Breast epithelium (tissue), 4 donors: ENCODE data around the gene PABPC3. TPM values are rescaled to one million over a fixed set of nuclear protein-coding genes. Genes with fewer than 3 reads are reported as not detected.

Source experiments
- DNase-seq, 2 donors: peaks; one replicate each; pipeline ENCODE4 v3.0.0-alpha.2; 2019; ENCODE audit warnings: low spot score in 2 of 2
- H3K27ac ChIP-seq, 2 donors: fragments of 200-600 bp; sonication (generic) in 1 of 2; one replicate each; pipeline ENCODE4 v1.5.1; 2016 to 2019; ENCODE audit warnings: mild to moderate bottlenecking in 1 of 2
- H3K27me3 ChIP-seq, 2 donors: fragments of 200-600 bp; sonication (generic) in 1 of 2; one replicate each; pipeline versions ENCODE4 v1.5.1 to v1.6.0; 2017 to 2019; ENCODE audit warnings: control low read depth in 1 of 2, mild to moderate bottlenecking in 1 of 2
- H3K36me3 ChIP-seq: fragments of 200-600 bp; one replicate; pipeline ENCODE4 v1.5.1; 2019
- H3K4me1 ChIP-seq, 2 donors: fragments of 200-600 bp; sonication (generic); one replicate each; pipeline ENCODE4 v1.5.1; 2016 to 2019; ENCODE audit warnings: control low read depth in 1 of 2
- H3K4me3 ChIP-seq, 3 donors: fragments of 200-600 bp; sonication (generic); 1 replicate in 2 of 3; 2 replicates in 1 of 3; pipeline ENCODE4 v1.5.1; 2016 to 2019; ENCODE audit warnings: mild to moderate bottlenecking in 3 of 3, moderate library complexity in 2 of 3
- H3K9me3 ChIP-seq, 2 donors: fragments of 200-600 bp; sonication (generic) in 1 of 2; one replicate each; pipeline ENCODE4 v1.5.1; 2016 to 2019; ENCODE audit warnings: control low read depth in 1 of 2
- CTCF ChIP-seq, 3 donors: fragments of 450-650 bp; IDR thresholded peaks; one replicate each; pipeline ENCODE4 v1.5.1; 2016 to 2017; ENCODE audit warnings: antibody characterized with exemption in 3 of 3, mild to moderate bottlenecking in 3 of 3, moderate library complexity in 3 of 3
- POLR2A ChIP-seq: fragments of 450-650 bp; IDR thresholded peaks from one replicate; pipeline ENCODE4 v1.6.1; 2016; ENCODE audit warnings: antibody characterized with exemption, mild to moderate bottlenecking, moderate library complexity
- POLR2AphosphoS5 ChIP-seq, 3 donors: sonication (generic); formaldehyde crosslinking; IDR thresholded peaks; one replicate each; pipeline ENCODE4 v1.6.1; 2017; ENCODE audit warnings: antibody characterized with exemption in 3 of 3
- intact Hi-C: fragments of 100-400 bp; cut with DNase I; formaldehyde crosslinking; loops from one replicate; pipeline ENCODE4 v1.15.1; 2023; ENCODE audit warnings: low total_unique reads
- total RNA-seq, 3 donors: library from RNA; depleted of rRNA; stranded (reverse); fragments of >200 nt; gene quantifications; one replicate each; pipeline ENCODE4 v1.1.0, GENCODE V29; 2016

The PABPC3 gene
- total RNA-seq, 3 donors from 2014 or later: 0.15 to 0.32 TPM; not detected in 1

- peaks cover 0 to 8% of the 10 kb centered on the region in 2 donors for H3K9me3 ChIP-seq
- H3K27ac ChIP-seq: no peak overlapping the region
- H3K4me3 ChIP-seq: no peak overlapping the region
- DNase-seq: no peak
- peaks cover 0 to 10% of the 10 kb centered on the region in 2 donors for H3K27me3 ChIP-seq
- no peaks in the 10 kb centered on the region for H3K36me3 ChIP-seq
- TF ChIP-seq POLR2A (no peak), POLR2AphosphoS5 (IDR thresholded peaks at IDR 0.05) (no peak), CTCF (IDR thresholded peaks at IDR 0.05) (no peak)
- intact Hi-C loops: no loop called here
- no peaks in the 10 kb centered on the region for H3K4me1 ChIP-seq
Observed at GRCh38 chr13:25135896-25136295, 40.0 kb downstream of the PABPC3 start.

- TF ChIP-seq CTCF (IDR thresholded peaks at IDR 0.05) (no peak), POLR2A (no peak), POLR2AphosphoS5 (IDR thresholded peaks at IDR 0.05) (no peak)
- H3K4me3 ChIP-seq: no peak overlapping the region
- H3K9me3 ChIP-seq: peaks cover 0 to 8% of the 10 kb centered on the region in 2 donors
- no peak for DNase-seq
- peaks cover 0 to 17% of the 10 kb centered on the region in 2 donors for H3K27me3 ChIP-seq
- intact Hi-C loops: no loop called here
- H3K36me3 ChIP-seq: no peaks in the 10 kb centered on the region
- H3K4me1 ChIP-seq: no peaks in the 10 kb centered on the region
- H3K27ac ChIP-seq: no peak overlapping the region
Observed at GRCh38 chr13:25136880-25137787, 41.2 kb downstream of the PABPC3 start.

GRCh38 chr13:25137788-25138115 is 41.8 kb downstream of the PABPC3 start:
- DNase-seq: no peak
- TF ChIP-seq POLR2A: no peak
- TF ChIP-seq POLR2AphosphoS5 (IDR thresholded peaks at IDR 0.05): no peak
- TF ChIP-seq CTCF (IDR thresholded peaks at IDR 0.05): no peak
- Histone ChIP-seq H3K27ac (no peak overlapping the region), H3K36me3 (no peaks in the 10 kb centered on the region), H3K4me1 (no peaks in the 10 kb centered on the region), H3K9me3 (peaks cover 0 to 8% of the 10 kb centered on the region in 2 donors), H3K4me3 (no peak overlapping the region), H3K27me3 (peaks cover 0 to 17% of the 10 kb centered on the region in 2 donors)
- intact Hi-C loops: no loop called here

GRCh38 chr13:25141042-25141441 is 45.1 kb downstream of the PABPC3 start:
- Histone ChIP-seq H3K27ac (no peak overlapping the region), H3K9me3 (no peaks in the 10 kb centered on the region), H3K4me1 (no peaks in the 10 kb centered on the region), H3K36me3 (no peaks in the 10 kb centered on the region), H3K4me3 (no peak overlapping the region), H3K27me3 (peaks cover 0 to 17% of the 10 kb centered on the region in 2 donors)
- DNase-seq: no peak
- intact Hi-C loops: no loop called here
- TF ChIP-seq CTCF (IDR thresholded peaks at IDR 0.05) (no peak), POLR2AphosphoS5 (IDR thresholded peaks at IDR 0.05) (no peak), POLR2A (no peak)

- H3K27me3 ChIP-seq: peaks cover 0 to 12% of the 10 kb centered on the region in 2 donors
- no peaks in the 10 kb centered on the region for H3K9me3 ChIP-seq
- no peaks in the 10 kb centered on the region for H3K36me3 ChIP-seq
- intact Hi-C loops: no loop called here
- no peak for TF ChIP-seq POLR2AphosphoS5 (IDR thresholded peaks at IDR 0.05)
- TF ChIP-seq CTCF (IDR thresholded peaks at IDR 0.05): no peak
- TF ChIP-seq POLR2A: no peak
- no peak overlapping the region for H3K27ac ChIP-seq
- H3K4me3 ChIP-seq: no peak overlapping the region
- H3K4me1 ChIP-seq: no peaks in the 10 kb centered on the region
- DNase-seq: no peak
Observed at GRCh38 chr13:25143706-25144105, 47.8 kb downstream of the PABPC3 start.
